ENCODE measurements around the gene NARF. TPM values are rescaled to one million over a fixed set of nuclear protein-coding genes. Genes with fewer than 3 reads are reported as not detected.

Gene NARF
- total RNA-seq, 4 donors from 2014 or later, result 15.3 to 55.5 (median 33.3) TPM

DNA sequence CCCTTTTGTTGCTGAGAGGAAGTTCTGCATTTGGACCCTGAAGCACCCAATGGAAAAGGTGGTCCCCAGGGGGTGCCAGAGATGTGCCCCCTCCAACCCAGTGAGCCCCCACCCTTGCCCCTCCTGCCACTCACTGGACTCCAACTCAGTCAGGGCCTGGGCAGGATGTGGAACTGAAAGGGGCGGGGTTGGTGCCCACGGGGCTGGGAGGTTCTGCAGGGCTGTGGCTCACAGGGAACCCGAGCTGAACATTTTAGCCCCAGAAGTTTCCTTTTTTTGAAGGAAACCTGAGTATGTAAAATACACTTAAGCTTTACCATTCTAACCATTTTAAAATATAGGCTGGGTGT lies 24.4 kb upstream of the NARF start:
- TF ChIP-seq POLR2A (IDR thresholded peaks at IDR 0.05), result no peak
- TF ChIP-seq, protein P1, sequence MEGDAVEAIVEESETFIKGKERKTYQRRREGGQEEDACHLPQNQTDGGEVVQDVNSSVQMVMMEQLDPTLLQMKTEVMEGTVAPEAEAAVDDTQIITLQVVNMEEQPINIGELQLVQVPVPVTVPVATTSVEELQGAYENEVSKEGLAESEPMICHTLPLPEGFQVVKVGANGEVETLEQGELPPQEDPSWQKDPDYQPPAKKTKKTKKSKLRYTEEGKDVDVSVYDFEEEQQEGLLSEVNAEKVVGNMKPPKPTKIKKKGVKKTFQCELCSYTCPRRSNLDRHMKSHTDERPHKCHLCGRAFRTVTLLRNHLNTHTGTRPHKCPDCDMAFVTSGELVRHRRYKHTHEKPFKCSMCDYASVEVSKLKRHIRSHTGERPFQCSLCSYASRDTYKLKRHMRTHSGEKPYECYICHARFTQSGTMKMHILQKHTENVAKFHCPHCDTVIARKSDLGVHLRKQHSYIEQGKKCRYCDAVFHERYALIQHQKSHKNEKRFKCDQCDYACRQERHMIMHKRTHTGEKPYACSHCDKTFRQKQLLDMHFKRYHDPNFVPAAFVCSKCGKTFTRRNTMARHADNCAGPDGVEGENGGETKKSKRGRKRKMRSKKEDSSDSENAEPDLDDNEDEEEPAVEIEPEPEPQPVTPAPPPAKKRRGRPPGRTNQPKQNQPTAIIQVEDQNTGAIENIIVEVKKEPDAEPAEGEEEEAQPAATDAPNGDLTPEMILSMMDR (IDR thresholded peaks at IDR 0.05), result no peak
- intact Hi-C loops (cut with DNase I; ENCODE audit: low total_unique reads), result no loop called here
- Histone ChIP-seq H3K36me3 (no peaks in the 10 kb centered on the region), H3K4me3 (no peak overlapping the region), H3K9me3 (no peaks in the 10 kb centered on the region), H3K4me1 (no peaks in the 10 kb centered on the region), H3K27ac (no peak overlapping the region), H3K27me3 (no peaks in the 10 kb centered on the region)
- DNase-seq, result no peak

DNA sequence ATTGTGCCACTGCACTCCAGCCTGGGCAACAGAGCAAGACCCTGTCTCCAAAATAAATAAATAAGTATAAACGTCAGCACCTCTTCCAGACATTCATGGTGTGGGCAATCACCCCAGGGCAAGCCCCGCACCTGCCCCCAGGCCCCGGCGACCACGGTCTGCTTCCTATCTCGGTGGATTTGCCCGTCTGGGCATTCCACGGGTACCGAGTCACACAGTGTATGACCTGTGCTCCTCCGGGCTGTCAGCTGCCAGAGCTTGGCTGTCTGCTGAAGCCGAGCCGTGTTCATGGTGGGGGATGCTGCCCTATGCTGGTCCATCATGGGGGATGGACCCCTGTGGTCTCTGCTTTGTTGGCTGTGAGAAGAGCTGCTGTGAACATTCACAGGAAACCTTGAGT lies 23.4 kb upstream of the NARF start:
- intact Hi-C loops (cut with DNase I; ENCODE audit: low total_unique reads), result no loop called here
- no peaks in the 10 kb centered on the region for H3K27me3 ChIP-seq
- no peak for DNase-seq
- no peaks in the 10 kb centered on the region for H3K4me1 ChIP-seq
- no peaks in the 10 kb centered on the region for H3K9me3 ChIP-seq
- no peaks in the 10 kb centered on the region for H3K36me3 ChIP-seq
- no peak overlapping the region for H3K4me3 ChIP-seq
- no peak overlapping the region for H3K27ac ChIP-seq
- no peak for TF ChIP-seq POLR2A (IDR thresholded peaks at IDR 0.05)
- TF ChIP-seq, protein P1 (IDR thresholded peaks at IDR 0.05), result no peak

DNA sequence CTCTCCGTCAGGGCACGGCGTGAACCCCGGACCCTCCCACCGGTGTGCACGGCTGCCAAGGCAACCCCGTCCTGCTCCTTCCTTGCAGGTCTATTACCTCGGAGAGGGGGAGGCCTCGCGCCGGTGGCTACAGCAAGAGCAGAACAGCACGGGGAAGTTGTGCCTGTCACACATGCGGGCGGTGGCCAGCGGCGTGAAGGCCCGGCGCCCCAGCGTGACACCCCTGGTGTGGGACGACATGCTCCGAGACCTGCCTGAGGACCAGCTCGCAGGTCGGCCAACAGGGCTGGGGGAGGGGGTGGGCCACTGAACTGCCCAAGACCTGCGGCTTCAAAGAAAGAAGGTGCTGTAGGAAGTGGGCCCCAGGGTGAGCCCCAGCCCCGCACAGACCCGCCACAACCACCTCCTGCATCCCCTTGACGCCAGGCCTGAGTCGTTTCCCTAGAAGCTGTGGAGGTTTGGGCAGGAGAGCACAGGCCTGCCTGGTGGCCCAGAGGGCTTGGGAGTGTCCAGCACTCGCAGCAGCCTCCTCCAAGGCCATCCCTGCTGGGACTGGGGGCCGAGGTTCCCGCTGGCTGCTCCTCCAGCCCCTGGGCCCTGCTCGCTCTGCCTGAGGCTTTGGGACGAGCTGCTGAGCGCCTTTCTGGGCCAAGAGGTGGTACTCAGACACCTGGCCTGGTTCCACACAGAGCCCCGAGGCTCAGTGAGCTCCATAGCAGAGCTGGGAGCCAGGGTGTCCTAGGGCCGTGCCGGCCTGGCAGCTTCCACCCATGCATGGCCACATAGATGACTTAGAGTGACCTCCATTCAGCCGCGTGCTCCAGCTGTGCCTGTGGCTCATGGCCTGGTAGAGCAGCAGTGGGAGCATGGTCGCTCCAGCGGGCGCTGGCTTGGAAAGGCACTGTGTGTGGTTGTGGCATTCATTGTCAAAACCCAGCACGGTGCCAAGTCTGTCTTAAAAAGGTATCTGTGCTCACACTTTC lies 22.6 kb upstream of the NARF start:
- Histone ChIP-seq H3K27me3 (no peaks in the 10 kb centered on the region), H3K27ac (no peak overlapping the region), H3K4me3 (no peak overlapping the region), H3K36me3 (no peaks in the 10 kb centered on the region), H3K9me3 (no peaks in the 10 kb centered on the region), H3K4me1 (no peaks in the 10 kb centered on the region)
- intact Hi-C loops (cut with DNase I; ENCODE audit: low total_unique reads), result no loop called here
- DNase-seq, result no peak
- TF ChIP-seq POLR2A (IDR thresholded peaks at IDR 0.05), result no peak
- TF ChIP-seq, protein P1 (IDR thresholded peaks at IDR 0.05), result no peak

DNA sequence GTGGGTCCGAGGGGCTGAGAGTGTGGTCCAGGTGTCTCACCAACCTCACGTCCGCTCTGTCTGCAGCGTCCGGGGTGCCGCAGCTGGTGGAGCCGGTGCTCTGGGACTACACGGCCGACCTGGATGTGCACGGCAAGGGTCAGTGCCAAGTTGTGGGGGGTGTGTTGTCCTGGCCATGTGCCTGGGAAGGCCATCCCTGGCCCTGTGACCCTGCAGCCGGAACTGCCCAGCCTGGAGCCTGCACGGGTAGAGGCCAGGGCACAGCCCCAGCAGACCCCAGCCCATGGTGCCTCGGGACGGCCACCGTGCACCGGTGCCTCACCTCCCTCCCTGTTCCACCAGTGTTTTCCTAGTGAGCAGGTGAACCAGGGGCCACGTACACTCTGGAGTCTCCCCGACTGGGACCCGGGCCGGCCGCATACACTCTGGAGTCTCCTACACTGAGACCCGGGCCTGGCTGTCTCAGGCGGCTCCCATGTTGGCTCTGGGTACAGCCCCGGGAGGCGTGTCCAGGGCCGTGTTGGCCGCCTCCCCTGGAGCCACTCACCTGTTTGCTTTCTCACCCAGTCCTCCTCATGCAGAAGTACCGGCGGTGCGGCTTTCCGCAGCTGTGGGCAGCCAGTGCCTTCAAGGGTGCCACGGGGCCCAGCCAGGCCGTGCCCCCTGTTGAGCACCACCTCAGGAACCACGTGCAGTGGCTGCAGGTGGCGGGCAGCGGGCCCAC lies 21.8 kb upstream of the NARF start:
- no peaks in the 10 kb centered on the region for H3K9me3 ChIP-seq
- TF ChIP-seq, protein P1 (IDR thresholded peaks at IDR 0.05), result no peak
- TF ChIP-seq POLR2A (IDR thresholded peaks at IDR 0.05), result no peak
- no peaks in the 10 kb centered on the region for H3K4me1 ChIP-seq
- no peak overlapping the region for H3K27ac ChIP-seq
- peak in 1 of 2 donors; percentile 17 for DNase-seq
- H3K36me3 ChIP-seq, result no peaks in the 10 kb centered on the region
- H3K27me3 ChIP-seq, result no peaks in the 10 kb centered on the region
- intact Hi-C loops (cut with DNase I; ENCODE audit: low total_unique reads), result no loop called here
- no peak overlapping the region for H3K4me3 ChIP-seq

DNA sequence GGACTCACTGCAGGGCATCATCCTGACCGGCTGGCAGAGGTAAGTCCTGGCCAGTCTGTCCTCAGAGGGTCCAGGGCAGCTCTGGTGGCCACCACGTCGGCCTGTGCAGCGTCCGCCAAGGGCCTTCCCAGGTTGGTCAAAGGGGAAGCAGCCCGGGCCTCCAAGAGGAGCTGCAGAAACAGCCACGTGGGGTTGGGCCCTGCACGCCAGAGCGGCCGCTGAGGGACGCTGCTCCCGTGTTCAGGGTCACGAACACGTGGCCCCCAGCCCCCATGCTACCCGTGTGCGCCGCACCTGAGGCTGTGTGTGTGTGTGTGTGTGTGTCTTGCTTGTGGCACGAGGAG lies 21.2 kb upstream of the NARF start:
- intact Hi-C loops (cut with DNase I; ENCODE audit: low total_unique reads), result no loop called here
- TF ChIP-seq, protein P1 (IDR thresholded peaks at IDR 0.05), result no peak
- no peak for TF ChIP-seq POLR2A (IDR thresholded peaks at IDR 0.05)
- Histone ChIP-seq H3K27me3 (no peaks in the 10 kb centered on the region), H3K27ac (no peak overlapping the region), H3K36me3 (no peaks in the 10 kb centered on the region), H3K9me3 (no peaks in the 10 kb centered on the region), H3K4me1 (no peaks in the 10 kb centered on the region), H3K4me3 (no peak overlapping the region)
- DNase-seq, result no peak

All from uterus (tissue), 4 donors.